ENCODE results near the gene RPEL1.

DNA sequence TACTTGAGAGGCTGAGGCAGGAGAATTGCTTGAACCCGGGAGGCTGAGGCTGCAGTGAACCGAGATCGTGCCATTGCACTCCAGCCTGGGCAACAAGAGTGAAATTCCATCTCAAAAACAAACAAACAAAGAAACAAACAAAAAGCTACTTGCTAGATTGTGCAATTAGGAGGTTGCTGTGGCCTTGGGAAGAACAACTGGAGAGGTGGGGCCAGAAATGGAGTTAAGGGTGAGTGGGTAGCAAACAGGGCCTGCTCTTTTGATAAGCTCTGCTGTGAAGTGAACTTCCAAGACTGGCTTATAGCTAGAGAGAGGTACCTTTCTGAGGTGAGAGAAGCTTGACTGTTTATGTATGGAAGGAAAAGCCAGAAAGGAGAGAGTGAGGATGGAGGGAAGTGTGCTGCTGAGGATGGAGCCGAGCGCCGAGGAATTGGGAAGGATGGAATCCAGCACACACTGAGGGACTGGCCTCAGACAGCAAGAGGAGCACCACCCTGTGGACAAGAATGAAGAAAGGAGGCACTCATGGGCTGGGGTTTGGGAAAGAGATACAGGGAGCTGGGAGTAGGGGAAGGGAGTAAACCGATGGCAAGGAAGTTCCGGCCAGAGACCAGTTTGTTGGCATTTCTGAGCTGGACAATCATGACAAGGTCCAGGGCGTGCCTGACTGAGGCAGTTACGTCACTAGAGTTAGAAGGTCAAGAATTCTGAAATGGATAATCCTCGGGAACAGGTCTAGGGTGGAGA is 7.0 kb upstream of the RPEL1 start:
- TF ChIP-seq, protein P1, sequence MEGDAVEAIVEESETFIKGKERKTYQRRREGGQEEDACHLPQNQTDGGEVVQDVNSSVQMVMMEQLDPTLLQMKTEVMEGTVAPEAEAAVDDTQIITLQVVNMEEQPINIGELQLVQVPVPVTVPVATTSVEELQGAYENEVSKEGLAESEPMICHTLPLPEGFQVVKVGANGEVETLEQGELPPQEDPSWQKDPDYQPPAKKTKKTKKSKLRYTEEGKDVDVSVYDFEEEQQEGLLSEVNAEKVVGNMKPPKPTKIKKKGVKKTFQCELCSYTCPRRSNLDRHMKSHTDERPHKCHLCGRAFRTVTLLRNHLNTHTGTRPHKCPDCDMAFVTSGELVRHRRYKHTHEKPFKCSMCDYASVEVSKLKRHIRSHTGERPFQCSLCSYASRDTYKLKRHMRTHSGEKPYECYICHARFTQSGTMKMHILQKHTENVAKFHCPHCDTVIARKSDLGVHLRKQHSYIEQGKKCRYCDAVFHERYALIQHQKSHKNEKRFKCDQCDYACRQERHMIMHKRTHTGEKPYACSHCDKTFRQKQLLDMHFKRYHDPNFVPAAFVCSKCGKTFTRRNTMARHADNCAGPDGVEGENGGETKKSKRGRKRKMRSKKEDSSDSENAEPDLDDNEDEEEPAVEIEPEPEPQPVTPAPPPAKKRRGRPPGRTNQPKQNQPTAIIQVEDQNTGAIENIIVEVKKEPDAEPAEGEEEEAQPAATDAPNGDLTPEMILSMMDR (IDR thresholded peaks at IDR 0.05; ENCODE audit: low read depth, low read length, poor library complexity, severe bottlenecking) = no peak
- no peak for TF ChIP-seq EZH2phosphoT487 (IDR thresholded peaks at IDR 0.05; ENCODE audit: borderline replicate concordance, low read length)

Measured in DOHH2 (cell line).